Osteoblast (primary cell): ENCODE results near the gene MARCOL. TPM values are rescaled to one million over a fixed set of nuclear protein-coding genes. Genes with fewer than 3 reads are reported as not detected.

Experiments
- DNase-seq: peaks from one replicate; pipeline ENCODE4 v3.0.0; 2011; ENCODE audit warnings: low spot score, mixed read lengths; ENCODE audit not compliant: insufficient read length; ENCODE audit errors: missing footprints
- H2AFZ ChIP-seq: 2 replicates; pipeline ENCODE4 v1.6.0; 2011; ENCODE audit warnings: mild to moderate bottlenecking, low read length
- H3K27ac ChIP-seq: 2 replicates; pipeline ENCODE4 v1.5.1; 2011; ENCODE audit warnings: mild to moderate bottlenecking, low read depth, low read length, moderate library complexity
- H3K27me3 ChIP-seq: 2 replicates; pipeline ENCODE4 v1.6.0; 2012; ENCODE audit warnings: mild to moderate bottlenecking, control low read depth, inconsistent platforms, low read length, moderate library complexity; ENCODE audit not compliant: insufficient read depth
- H3K36me3 ChIP-seq: 2 replicates; pipeline ENCODE4 v1.5.1; 2011; ENCODE audit warnings: mild to moderate bottlenecking, low read length, control low read depth, moderate library complexity; ENCODE audit not compliant: insufficient read depth
- H3K4me1 ChIP-seq: 2 replicates; pipeline ENCODE4 v1.5.1; 2011; ENCODE audit warnings: mild to moderate bottlenecking, low read length, control low read depth, moderate library complexity; ENCODE audit not compliant: insufficient read depth
- H3K4me2 ChIP-seq: 2 replicates; pipeline ENCODE4 v1.6.0; 2011; ENCODE audit warnings: mild to moderate bottlenecking, low read length; ENCODE audit not compliant: insufficient read depth
- H3K4me3 ChIP-seq: fragments of 200-600 bp; sonication (generic); 3 replicates; pipeline ENCODE4 v1.5.1; 2012; ENCODE audit warnings: mild to moderate bottlenecking, low read length, inconsistent platforms; ENCODE audit not compliant: insufficient read depth
- H3K79me2 ChIP-seq: 2 replicates; pipeline ENCODE4 v1.6.0; 2012; ENCODE audit warnings: mild to moderate bottlenecking, low read length, control low read depth, inconsistent platforms; ENCODE audit not compliant: insufficient read depth
- H3K9me3 ChIP-seq: 2 replicates; pipeline ENCODE4 v1.5.1; 2011; ENCODE audit warnings: low read depth, low read length, control low read depth
- H4K20me1 ChIP-seq: 2 replicates; pipeline ENCODE4 v1.6.0; 2012; ENCODE audit warnings: mild to moderate bottlenecking, low read length, control low read depth; ENCODE audit not compliant: insufficient read depth
- CTCF ChIP-seq: IDR thresholded peaks from 2 replicates; pipeline ENCODE4 v1.5.1; 2011; ENCODE audit warnings: mild to moderate bottlenecking, low read depth, low read length, moderate library complexity; ENCODE audit errors: extremely low read depth
- total RNA-seq: library from RNA; depleted of rRNA; stranded (reverse); fragments of >200 nt; gene quantifications from 2 replicates; pipeline ENCODE4 v1.2.3, GENCODE V29; 2012

MARCOL gene
- total RNA-seq, 1 donor: not detected

- H3K4me3 ChIP-seq: no peak overlapping the region
- no peaks in the 10 kb centered on the region for H3K27me3 ChIP-seq
- H4K20me1 ChIP-seq: no peaks in the 10 kb centered on the region
- no peak for DNase-seq
- H3K27ac ChIP-seq: no peak overlapping the region
- no peaks in the 10 kb centered on the region for H3K36me3 ChIP-seq
- no peaks in the 10 kb centered on the region for H3K9me3 ChIP-seq
- H3K79me2 ChIP-seq: no peaks in the 10 kb centered on the region
- no peak overlapping the region for H2AFZ ChIP-seq
- H3K4me1 ChIP-seq: no peaks in the 10 kb centered on the region
- H3K4me2 ChIP-seq: no peak overlapping the region
- TF ChIP-seq CTCF: no peak
These were observed 424 bp upstream of the MARCOL start for GRCh38 chr5:148237785-148238417.

- no peaks in the 10 kb centered on the region for H3K9me3 ChIP-seq
- H2AFZ ChIP-seq: no peak overlapping the region
- DNase-seq: no peak
- no peak for TF ChIP-seq CTCF
- no peaks in the 10 kb centered on the region for H4K20me1 ChIP-seq
- H3K27ac ChIP-seq: no peak overlapping the region
- H3K79me2 ChIP-seq: no peaks in the 10 kb centered on the region
- no peak overlapping the region for H3K4me3 ChIP-seq
- H3K4me2 ChIP-seq: no peak overlapping the region
- no peaks in the 10 kb centered on the region for H3K4me1 ChIP-seq
- no peaks in the 10 kb centered on the region for H3K36me3 ChIP-seq
- no peaks in the 10 kb centered on the region for H3K27me3 ChIP-seq
These were observed 10.6 kb downstream of the MARCOL start for GRCh38 chr5:148248894-148249293.

- TF ChIP-seq CTCF: no peak
- Histone ChIP-seq H3K9me3 (no peaks in the 10 kb centered on the region), H3K27me3 (no peaks in the 10 kb centered on the region), H3K4me2 (no peak overlapping the region), H4K20me1 (no peaks in the 10 kb centered on the region), H2AFZ (no peak overlapping the region), H3K4me3 (no peak overlapping the region), H3K27ac (no peak overlapping the region), H3K36me3 (no peaks in the 10 kb centered on the region), H3K4me1 (no peaks in the 10 kb centered on the region), H3K79me2 (no peaks in the 10 kb centered on the region)
- no peak for DNase-seq
These were observed 17.1 kb downstream of the MARCOL start for GRCh38 chr5:148255456-148255855.

GRCh38 chr5:148259288-148259687 is 21.0 kb downstream of the MARCOL start:
- Histone ChIP-seq H3K4me3 (no peak overlapping the region), H3K36me3 (no peaks in the 10 kb centered on the region), H3K4me1 (no peaks in the 10 kb centered on the region), H3K9me3 (no peaks in the 10 kb centered on the region), H3K4me2 (no peak overlapping the region), H4K20me1 (no peaks in the 10 kb centered on the region), H3K79me2 (no peaks in the 10 kb centered on the region), H3K27ac (no peak overlapping the region), H3K27me3 (no peaks in the 10 kb centered on the region), H2AFZ (no peak overlapping the region)
- TF ChIP-seq CTCF: no peak
- no peak for DNase-seq
